HG02588 (cell line): ENCODE results near the gene AIF1.

Experiments
- ATAC-seq: cut with Tn5 transposase; IDR thresholded peaks from one replicate; pipeline ENCODE4 v1.9.1; 2021; ENCODE audit warnings: mild to moderate bottlenecking, moderate library complexity; ENCODE audit not compliant: unreplicated experiment

AIF1 gene

DNA sequence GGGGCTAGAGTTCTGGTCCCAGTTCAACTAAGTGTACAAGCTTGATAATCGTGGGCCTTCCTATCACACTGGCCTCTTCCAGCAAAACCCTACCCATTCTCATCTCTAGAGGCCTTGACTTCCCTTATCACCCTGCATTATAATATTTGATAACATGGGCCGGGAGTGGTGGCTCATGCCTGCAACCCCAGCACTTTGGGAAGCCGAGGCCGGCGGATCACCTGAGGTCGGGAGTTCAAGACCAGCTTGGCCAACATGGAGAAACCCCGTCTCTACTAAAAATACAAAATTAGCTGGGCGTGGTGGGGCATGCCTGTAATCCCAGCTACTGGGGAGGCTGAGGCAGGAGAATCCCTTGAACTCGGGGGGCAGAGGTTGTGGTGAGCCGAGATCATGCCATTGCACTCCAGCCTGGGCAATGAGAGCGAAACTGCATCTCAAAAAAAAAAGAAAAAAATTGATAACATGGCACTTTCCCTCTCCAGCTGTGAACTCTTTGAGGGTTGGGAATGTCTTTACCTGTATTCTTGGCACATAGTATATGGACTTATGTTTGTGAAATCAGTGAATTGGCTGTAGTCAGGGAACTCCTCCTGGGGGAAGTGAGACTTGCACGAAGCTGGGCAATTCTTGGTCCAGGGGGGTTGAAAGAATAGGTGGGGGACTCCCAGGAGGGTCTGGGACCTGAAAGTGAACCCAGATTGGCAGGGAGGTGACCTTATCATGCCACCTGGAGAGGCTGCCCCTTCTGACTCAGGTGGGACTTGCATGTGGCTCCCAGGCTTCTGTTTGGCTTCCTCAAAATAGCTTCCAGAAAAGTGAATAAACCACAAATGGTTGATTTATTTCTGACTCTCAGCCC, 46.5 kb downstream of the AIF1 start:
- ATAC-seq, result no peak

DNA sequence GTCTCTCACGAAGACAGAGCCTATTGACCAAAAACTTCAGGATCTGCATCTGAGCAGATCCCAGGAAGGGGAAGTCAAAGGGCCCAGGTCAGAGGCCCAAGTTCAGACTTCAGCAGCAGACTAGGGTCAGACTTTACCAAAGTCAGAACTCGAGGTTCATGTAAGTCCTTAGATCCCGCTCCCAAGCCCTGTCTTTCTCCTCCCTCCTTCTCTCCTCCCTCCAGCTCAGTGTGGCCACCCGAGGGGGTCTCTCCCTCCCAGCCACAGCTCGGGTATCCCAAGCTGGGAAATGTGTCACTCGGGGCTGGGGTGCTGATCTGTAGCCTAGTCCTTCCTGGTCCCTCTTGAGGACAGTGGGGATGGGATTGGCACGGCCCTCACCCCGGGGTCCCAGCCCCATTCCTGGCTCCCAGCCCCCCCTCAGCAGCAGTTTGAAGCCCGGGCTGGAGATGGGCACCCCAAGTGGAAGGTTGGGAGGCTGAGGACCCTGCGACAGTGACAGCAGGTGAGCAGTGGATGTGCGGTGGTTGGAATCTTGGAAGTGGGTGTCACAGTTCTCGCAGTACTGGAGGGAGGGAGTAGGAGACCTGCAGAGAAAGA, 47.2 kb downstream of the AIF1 start:
- no peak for ATAC-seq

DNA sequence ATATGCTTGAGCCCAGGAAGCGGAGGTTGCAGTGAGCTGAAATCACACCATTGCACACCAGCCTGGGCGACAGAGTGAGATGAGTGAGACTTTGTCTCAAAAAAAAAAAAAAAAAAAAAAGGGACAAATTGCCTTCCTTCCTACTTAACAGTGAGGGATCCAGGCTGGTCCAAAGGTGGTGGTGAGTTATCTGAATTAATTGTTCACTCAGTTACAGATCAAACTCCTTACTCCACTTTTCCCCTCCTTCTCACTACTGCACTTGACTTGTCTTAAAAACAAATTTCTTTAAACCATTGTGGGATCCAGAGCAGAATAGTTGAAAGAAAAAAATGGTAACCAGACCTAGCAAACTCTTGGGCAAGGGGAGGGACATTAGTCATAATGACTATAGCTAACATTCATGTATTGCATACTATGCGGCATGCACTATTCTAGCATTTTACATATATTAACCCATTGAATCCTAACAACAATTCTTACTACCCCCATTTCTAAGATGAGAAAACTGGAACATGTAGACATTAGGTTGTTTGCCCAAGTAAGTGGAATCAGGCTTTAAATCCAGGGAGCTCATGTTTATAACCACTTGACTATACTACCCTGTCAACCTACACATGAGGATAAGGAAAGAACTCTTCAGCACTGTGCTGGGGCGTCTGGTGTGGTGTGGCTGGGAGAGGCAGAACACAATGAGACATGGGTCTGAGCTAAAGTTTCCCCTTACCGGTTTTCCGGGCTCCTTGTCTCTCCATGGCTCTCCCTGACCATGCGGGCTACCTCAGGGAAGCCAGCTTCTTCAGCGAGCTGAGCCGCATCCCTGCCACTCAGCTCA, 48.3 kb downstream of the AIF1 start:
- no peak for ATAC-seq

DNA sequence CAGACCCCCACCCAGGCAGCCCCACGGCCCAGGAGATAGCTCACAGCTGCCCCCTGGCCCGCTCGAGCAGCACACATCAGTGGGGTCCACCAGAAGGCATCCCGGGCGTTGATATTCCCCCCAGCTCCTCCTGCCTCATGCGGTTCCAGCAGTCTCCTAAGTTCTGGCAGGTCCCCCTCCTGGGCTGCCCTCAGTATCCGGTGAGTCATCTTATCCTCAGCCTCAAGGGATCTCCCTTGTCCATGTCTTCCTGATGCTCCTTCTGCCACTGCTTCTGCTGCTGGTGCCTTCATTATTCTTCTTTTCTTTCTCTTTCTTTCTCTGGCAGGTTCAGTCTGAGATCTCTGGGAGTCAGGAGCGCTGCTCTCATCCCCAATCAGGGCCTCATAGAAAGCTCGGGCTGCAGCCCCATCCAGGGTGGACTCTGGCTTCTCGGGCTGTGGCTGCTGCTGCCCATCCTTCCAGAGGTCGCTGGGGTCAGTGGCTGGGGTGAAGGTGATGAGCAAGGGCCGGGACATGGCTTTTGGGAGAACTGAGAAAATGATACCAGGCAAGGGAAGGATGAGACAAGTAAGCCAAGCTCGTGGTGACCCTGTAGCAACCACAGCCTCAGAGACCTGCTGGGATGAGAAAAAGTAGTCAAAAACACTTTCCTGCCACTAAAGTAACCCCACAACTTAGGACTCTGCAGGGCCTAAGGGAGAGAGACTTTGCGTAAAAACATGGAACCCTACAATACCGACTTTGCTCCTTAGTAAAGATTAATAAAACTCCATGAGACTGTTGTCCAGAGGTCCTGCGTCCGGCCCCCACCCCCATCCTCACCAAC, 49.1 kb downstream of the AIF1 start:
- no peak for ATAC-seq

DNA sequence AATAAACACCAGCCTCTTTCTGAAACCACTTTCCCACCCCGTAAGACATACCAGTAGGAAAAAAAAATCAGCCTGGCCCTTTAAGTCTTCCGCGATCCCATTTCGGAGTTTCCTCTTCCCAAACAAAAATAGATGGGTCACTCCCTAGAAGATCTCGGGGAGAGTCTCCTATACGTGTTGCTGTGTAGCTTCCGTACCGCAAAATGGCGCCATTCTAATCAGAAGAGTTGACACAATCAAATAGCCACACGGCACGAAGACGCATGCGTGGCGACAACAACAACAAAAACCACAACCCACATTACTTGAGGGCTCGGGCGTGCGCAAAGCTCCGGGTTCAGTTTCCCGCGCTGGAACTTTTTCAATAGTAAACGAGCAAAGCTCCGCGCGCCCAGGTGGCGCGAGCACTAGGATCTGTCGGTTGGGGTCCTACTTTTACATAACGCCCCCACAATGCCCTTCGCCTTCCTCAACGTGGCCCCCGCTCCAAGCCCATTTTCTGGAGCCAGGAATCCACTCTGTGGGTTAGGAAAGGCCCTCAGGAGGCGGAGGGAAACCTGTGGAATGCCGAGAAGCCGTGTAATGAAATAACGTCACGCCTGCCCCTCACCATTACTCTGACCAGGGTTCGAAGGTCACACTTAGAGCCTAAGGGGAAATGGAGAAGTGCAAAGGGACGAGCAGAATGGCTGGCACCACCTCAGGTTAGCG, 49.9 kb downstream of the AIF1 start, which contains the start of gene GPANK1:
Gene GPANK1, minus strand, starts transcription at position 208 of the 711 bp plus-strand sequence. CDS start 519 bp downstream, outside the sequence.
- peak; percentile 26 for ATAC-seq

DNA sequence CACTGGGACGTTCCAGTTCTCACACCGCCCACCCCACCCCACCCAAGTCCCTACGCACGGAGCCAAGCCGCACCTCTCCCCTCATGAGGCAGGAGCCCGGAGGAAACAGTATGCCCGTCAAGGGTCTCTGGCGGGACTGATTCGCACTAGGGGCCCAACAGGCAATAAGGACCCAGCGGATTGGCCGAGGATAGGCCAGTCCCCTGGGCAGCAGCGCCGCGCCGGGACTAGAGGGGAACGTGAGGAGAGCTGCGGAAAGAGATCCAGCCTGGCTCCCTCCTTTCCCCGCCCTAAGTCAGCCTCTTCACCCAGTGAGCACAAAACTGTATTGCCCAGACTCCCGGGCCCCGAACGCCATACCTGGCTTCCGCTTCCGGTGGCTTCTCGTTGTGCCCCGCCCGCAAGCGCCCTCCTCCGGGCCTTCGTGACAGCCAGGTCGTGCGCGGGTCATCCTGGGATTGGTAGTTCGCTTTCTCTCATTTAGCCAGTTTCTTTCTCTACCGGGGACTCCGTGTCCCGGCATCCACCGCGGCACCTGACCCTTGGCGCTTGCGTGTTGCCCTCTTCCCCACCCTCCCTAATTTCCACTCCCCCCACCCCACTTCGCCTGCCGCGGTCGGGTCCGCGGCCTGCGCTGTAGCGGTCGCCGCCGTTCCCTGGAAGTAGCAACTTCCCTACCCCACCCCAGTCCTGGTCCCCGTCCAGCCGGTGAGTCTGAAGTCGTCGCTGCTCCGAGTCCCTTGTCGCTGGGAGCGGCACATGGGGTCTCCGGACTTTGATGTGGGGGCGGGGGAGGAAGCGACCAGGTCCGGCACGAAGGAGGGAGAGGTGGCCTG, 50.7 kb downstream of the AIF1 start, which contains the start of gene CSNK2B:
Gene CSNK2B, plus strand, starts transcription at position 580 of the 836 bp plus-strand sequence. CDS start 752 bp downstream, outside the sequence.
- ATAC-seq, result peak; percentile 67

DNA sequence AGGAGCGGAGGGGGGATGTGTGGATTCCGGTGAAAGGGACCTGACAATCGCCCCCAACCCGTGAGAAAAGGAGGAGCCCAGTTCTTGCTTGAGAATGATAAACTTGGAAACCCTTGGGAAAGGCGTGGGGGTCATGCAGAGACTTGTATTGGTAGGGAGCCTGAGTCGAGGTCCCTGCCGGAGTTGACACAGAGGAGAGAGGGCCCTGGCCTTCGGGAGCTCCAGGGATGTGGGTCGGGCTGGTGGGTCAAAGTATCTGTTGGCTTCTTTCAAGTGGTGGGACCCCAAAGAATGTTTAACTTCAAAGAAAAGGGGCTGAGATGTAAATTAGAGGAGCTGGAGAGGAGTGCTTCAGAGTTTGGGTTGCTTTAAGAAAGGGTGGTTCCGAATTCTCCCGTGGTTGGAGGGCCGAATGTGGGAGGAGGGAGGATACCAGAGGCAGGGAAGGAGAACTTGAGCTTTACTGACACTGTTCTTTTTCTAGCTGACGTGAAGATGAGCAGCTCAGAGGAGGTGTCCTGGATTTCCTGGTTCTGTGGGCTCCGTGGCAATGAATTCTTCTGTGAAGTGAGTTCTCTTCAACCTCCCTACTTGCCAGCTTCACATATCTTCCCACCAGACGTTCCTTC, 51.4 kb downstream of the AIF1 start:
- ATAC-seq, result no peak
